Ascending aorta (tissue), 2 donors: ENCODE measurements around the gene DENND1B. TPM values are rescaled to one million over a fixed set of nuclear protein-coding genes. Genes with fewer than 3 reads are reported as not detected.

ENCODE experiments used
- DNase-seq, 2 donors: peaks; one replicate each; pipeline ENCODE4 v3.0.0-alpha.2; 2019; ENCODE audit warnings: low spot score in 2 of 2
- H3K27ac ChIP-seq, 2 donors: fragments of 200-600 bp; sonication (generic); one replicate each; pipeline ENCODE4 v1.5.1; 2016 to 2017; ENCODE audit warnings: mild to moderate bottlenecking in 1 of 2
- H3K27me3 ChIP-seq: fragments of 200-600 bp; sonication (generic); one replicate; pipeline ENCODE4 v1.5.1; 2017
- H3K36me3 ChIP-seq, 2 donors: fragments of 200-600 bp; sonication (generic); one replicate each; pipeline ENCODE4 v1.5.1; 2016
- H3K4me1 ChIP-seq, 2 donors: fragments of 200-600 bp; sonication (generic); one replicate each; pipeline ENCODE4 v1.5.1; 2016 to 2017; ENCODE audit warnings: mild to moderate bottlenecking in 1 of 2
- H3K4me3 ChIP-seq, 2 donors: fragments of 200-600 bp; sonication (generic); one replicate each; pipeline ENCODE4 v1.5.1; 2016 to 2017; ENCODE audit warnings: mild to moderate bottlenecking in 1 of 2
- H3K9me3 ChIP-seq, 2 donors: fragments of 200-600 bp; sonication (generic); one replicate each; pipeline ENCODE4 v1.5.1; 2016
- intact Hi-C: fragments of 100-400 bp; cut with DNase I; formaldehyde crosslinking; loops from one replicate; pipeline ENCODE4 v1.15.1; 2023
- total RNA-seq: library from RNA; depleted of rRNA; stranded (reverse); fragments of >200 nt; gene quantifications from one replicate; pipeline ENCODE4 v1.1.0, GENCODE V29; 2016
- TF ChIP-seq, protein P1 (sequence below), 3 experiments: fragments of 200-600 bp in 2 of 3; fragments of 450-650 bp in 1 of 3; sonication (generic) in 2 of 3; IDR thresholded peaks; one replicate each; pipeline ENCODE4 v1.5.1; 2016 to 2019; ENCODE audit warnings: antibody characterized with exemption in 3 of 3, mild to moderate bottlenecking in 1 of 3, moderate library complexity in 1 of 3

The DENND1B gene
- total RNA-seq, 1 donor from 2014 or later: 12.2 TPM

- DNase-seq: no peak
- Histone ChIP-seq H3K27ac (no peak overlapping the region), H3K9me3 (no peaks in the 10 kb centered on the region), H3K36me3 (no peaks in the 10 kb centered on the region), H3K27me3 (no peaks in the 10 kb centered on the region), H3K4me3 (no peak overlapping the region), H3K4me1 (no peaks in the 10 kb centered on the region)
- intact Hi-C loops: no loop called here
- TF ChIP-seq, protein P1, sequence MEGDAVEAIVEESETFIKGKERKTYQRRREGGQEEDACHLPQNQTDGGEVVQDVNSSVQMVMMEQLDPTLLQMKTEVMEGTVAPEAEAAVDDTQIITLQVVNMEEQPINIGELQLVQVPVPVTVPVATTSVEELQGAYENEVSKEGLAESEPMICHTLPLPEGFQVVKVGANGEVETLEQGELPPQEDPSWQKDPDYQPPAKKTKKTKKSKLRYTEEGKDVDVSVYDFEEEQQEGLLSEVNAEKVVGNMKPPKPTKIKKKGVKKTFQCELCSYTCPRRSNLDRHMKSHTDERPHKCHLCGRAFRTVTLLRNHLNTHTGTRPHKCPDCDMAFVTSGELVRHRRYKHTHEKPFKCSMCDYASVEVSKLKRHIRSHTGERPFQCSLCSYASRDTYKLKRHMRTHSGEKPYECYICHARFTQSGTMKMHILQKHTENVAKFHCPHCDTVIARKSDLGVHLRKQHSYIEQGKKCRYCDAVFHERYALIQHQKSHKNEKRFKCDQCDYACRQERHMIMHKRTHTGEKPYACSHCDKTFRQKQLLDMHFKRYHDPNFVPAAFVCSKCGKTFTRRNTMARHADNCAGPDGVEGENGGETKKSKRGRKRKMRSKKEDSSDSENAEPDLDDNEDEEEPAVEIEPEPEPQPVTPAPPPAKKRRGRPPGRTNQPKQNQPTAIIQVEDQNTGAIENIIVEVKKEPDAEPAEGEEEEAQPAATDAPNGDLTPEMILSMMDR (IDR thresholded peaks at IDR 0.05): no peak
Observed at GRCh38 chr1:197664391-197664790, 110.9 kb downstream of the DENND1B start.

DNA sequence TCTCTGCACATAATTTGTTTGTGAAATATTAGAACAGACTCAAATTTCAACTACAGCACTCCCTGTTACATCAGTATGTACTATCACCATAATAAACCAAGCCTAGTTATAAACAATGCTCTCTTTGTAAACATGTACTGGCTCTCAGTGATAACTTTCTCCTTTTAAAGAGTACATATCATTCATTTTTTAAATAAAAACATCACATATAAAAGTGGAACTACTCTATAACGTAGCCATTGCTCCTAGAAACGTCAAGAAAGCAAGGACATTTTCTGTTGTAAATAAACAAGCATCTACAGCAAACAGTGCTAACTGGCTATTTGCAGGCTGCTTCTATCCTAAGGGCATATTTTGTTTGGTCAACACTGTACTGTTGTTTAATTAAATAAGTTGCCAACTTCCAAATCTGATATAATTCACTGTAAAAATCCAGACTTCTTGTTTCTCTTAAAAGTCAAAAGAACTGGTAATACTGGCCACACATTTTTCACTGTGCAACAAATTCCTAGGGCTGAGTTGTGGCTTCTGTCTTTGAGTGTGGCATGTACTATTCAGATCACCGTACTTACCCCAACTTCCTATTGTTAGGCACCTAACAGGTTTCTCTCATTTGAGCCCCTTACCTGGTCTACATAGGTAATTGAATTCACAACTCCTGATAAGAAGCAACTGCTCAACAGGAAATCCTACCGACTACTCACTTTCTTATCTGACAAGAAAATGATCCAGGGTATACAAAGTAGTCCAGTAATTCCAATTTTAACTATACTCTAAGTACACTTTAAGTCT, 111.9 kb downstream of the DENND1B start:
- H3K27ac ChIP-seq: no peak overlapping the region
- TF ChIP-seq, protein P1 (IDR thresholded peaks at IDR 0.05): no peak
- no peak for DNase-seq
- H3K27me3 ChIP-seq: no peaks in the 10 kb centered on the region
- H3K4me3 ChIP-seq: no peak overlapping the region
- H3K9me3 ChIP-seq: no peaks in the 10 kb centered on the region
- H3K36me3 ChIP-seq: no peaks in the 10 kb centered on the region
- intact Hi-C loops: no loop called here
- no peaks in the 10 kb centered on the region for H3K4me1 ChIP-seq

GRCh38 chr1:197660389-197660788, 114.9 kb downstream of the DENND1B start:
- H3K27ac ChIP-seq: no peak overlapping the region
- no peaks in the 10 kb centered on the region for H3K27me3 ChIP-seq
- no peak for DNase-seq
- no peaks in the 10 kb centered on the region for H3K36me3 ChIP-seq
- intact Hi-C loops: no loop called here
- no peak overlapping the region for H3K4me3 ChIP-seq
- H3K4me1 ChIP-seq: no peaks in the 10 kb centered on the region
- TF ChIP-seq, protein P1 (IDR thresholded peaks at IDR 0.05): no peak
- no peaks in the 10 kb centered on the region for H3K9me3 ChIP-seq

- intact Hi-C loops: no loop called here
- H3K4me3 ChIP-seq: no peak overlapping the region
- TF ChIP-seq, protein P1 (IDR thresholded peaks at IDR 0.05): no peak
Observed at GRCh38 chr1:197659171-197659570, 116.1 kb downstream of the DENND1B start.

GRCh38 chr1:197649188-197649587, 126.1 kb downstream of the DENND1B start:
- intact Hi-C loops: no loop called here
- no peak overlapping the region for H3K4me3 ChIP-seq
- H3K27ac ChIP-seq: no peak overlapping the region
- no peak for DNase-seq
- H3K36me3 ChIP-seq: no peaks in the 10 kb centered on the region
- no peaks in the 10 kb centered on the region for H3K9me3 ChIP-seq
- H3K4me1 ChIP-seq: no peaks in the 10 kb centered on the region
- TF ChIP-seq, protein P1 (IDR thresholded peaks at IDR 0.05): no peak
- no peaks in the 10 kb centered on the region for H3K27me3 ChIP-seq

More at GRCh38 chr1:197659171-197659570, 116.1 kb downstream of the DENND1B start:
- Histone ChIP-seq H3K27ac (no peak overlapping the region), H3K27me3 (no peaks in the 10 kb centered on the region), H3K9me3 (no peaks in the 10 kb centered on the region), H3K4me1 (no peaks in the 10 kb centered on the region), H3K36me3 (no peaks in the 10 kb centered on the region)
- no peak for DNase-seq
